HepG2 (cell line): Measurements from ENCODE around the gene ZNF526. TPM values are rescaled to one million over a fixed set of nuclear protein-coding genes. Genes with fewer than 3 reads are reported as not detected.

ENCODE experiments used
- ARHGAP35 ChIP-seq: sonication (generic); formaldehyde crosslinking; IDR thresholded peaks from 2 replicates; pipeline ENCODE4 v1.9.0; 2022; ENCODE audit warnings: mild to moderate bottlenecking, inconsistent platforms, moderate library complexity, missing genetic modification reagents, borderline replicate concordance
- ATAD3A ChIP-seq: sonication (generic); formaldehyde crosslinking; IDR thresholded peaks from 2 replicates; pipeline ENCODE4 v1.4.0; 2020; ENCODE audit warnings: missing genetic modification reagents
- DMAP1 ChIP-seq: IDR thresholded peaks from 2 replicates; pipeline ENCODE4 v1.6.1; 2016
- FOXM1 ChIP-seq: sonication (generic); formaldehyde crosslinking; IDR thresholded peaks from 2 replicates; pipeline ENCODE4 v1.5.0; 2020; ENCODE audit warnings: missing genetic modification reagents
- GATAD1 ChIP-seq: IDR thresholded peaks from 2 replicates; pipeline ENCODE4 v1.6.1; 2016; ENCODE audit warnings: missing genetic modification reagents, missing compliant biosample characterization
- IKZF1 ChIP-seq: fragments of 450-650 bp; IDR thresholded peaks from 2 replicates; pipeline ENCODE4 v1.7.1; 2016
- JUN ChIP-seq: sonication (generic); formaldehyde crosslinking; IDR thresholded peaks from 2 replicates; pipeline ENCODE4 v1.4.0; 2020; ENCODE audit warnings: mild to moderate bottlenecking, missing genetic modification reagents
- KLF6 ChIP-seq: IDR thresholded peaks from 2 replicates; pipeline ENCODE4 v1.8.0; 2016; ENCODE audit warnings: missing biosample characterization, missing genetic modification reagents
- MBD4 ChIP-seq: IDR thresholded peaks from 2 replicates; pipeline ENCODE4 v1.6.1; 2012; ENCODE audit warnings: low read length, inconsistent platforms, borderline replicate concordance
- NR2F1 ChIP-seq, 2 experiments: fragments of 450-650 bp in 1 of 2; formaldehyde crosslinking in 1 of 2; IDR thresholded peaks; 2 replicates each; pipeline versions ENCODE4 v1.5.0 to v1.6.1; 2016 to 2020; ENCODE audit warnings: mild to moderate bottlenecking in 1 of 2, missing compliant biosample characterization in 1 of 2, missing genetic modification reagents in 1 of 2, moderate library complexity in 1 of 2
- PTBP1 ChIP-seq: fragments of 200-400 bp; formaldehyde crosslinking; IDR thresholded peaks from 2 replicates; pipeline ENCODE4 v1.6.1; 2018; ENCODE audit warnings: low read length, low read depth; ENCODE audit not compliant: poor library complexity, severe bottlenecking
- RFXAP ChIP-seq: sonication (generic); formaldehyde crosslinking; IDR thresholded peaks from 2 replicates; pipeline ENCODE4 v1.4.0; 2020; ENCODE audit warnings: missing genetic modification reagents, borderline replicate concordance
- SALL1 ChIP-seq: sonication (generic); formaldehyde crosslinking; IDR thresholded peaks from 2 replicates; pipeline ENCODE4 v1.8.0; 2022; ENCODE audit warnings: mild to moderate bottlenecking, missing genetic modification reagents
- SMYD3 ChIP-seq: sonication (generic); formaldehyde crosslinking; IDR thresholded peaks from 2 replicates; pipeline ENCODE4 v1.8.1; 2023; ENCODE audit warnings: mild to moderate bottlenecking, missing genetic modification reagents
- ZBTB3 ChIP-seq: sonication (generic); formaldehyde crosslinking; IDR thresholded peaks from 2 replicates; pipeline ENCODE4 v1.4.0; 2020; ENCODE audit warnings: low read depth, mild to moderate bottlenecking, moderate library complexity, missing genetic modification reagents, borderline replicate concordance
- ZNF3 ChIP-seq: IDR thresholded peaks from 2 replicates; pipeline ENCODE4 v1.7.0; 2017; ENCODE audit warnings: inconsistent platforms
- ZNF350 ChIP-seq: sonication (generic); formaldehyde crosslinking; IDR thresholded peaks from 2 replicates; pipeline ENCODE4 v1.4.0; 2020; ENCODE audit warnings: mild to moderate bottlenecking, low read depth, missing genetic modification reagents, borderline replicate concordance
- ZNF468 ChIP-seq: sonication (generic); formaldehyde crosslinking; IDR thresholded peaks from 2 replicates; pipeline ENCODE4 v1.8.0; 2022; ENCODE audit warnings: mild to moderate bottlenecking, moderate library complexity, missing genetic modification reagents
- ZSCAN31 ChIP-seq: sonication (generic); formaldehyde crosslinking; IDR thresholded peaks from 2 replicates; pipeline ENCODE4 v1.5.0; 2020; ENCODE audit warnings: low read depth, mild to moderate bottlenecking, missing genetic modification reagents
- polyA plus RNA-seq, 8 experiments: library from polyadenylated mRNA; depleted of rRNA in 3 of 8; stranded (reverse) in 7 of 8; unstranded in 1 of 8; fragments of >200 nt; fragmentation: Illumina TruSeq in 4 of 8; extraction: Trizol in 4 of 8; gene quantifications; 2 replicates each; pipeline versions ENCODE4 v1.2.1 to v1.2.3, GENCODE V29; 2011 to 2016; ENCODE audit warnings: low read depth in 4 of 8, missing spikeins in 1 of 8, mixed read lengths in 1 of 8; ENCODE audit not compliant: insufficient read depth in 1 of 8
- total RNA-seq, 5 experiments: library from RNA; depleted of rRNA; stranded (reverse); fragments of >200 nt; fragmentation: Illumina TruSeq; extraction: Trizol; gene quantifications; 2 replicates each; pipeline ENCODE4 v1.2.3, GENCODE V29; 2016; ENCODE audit warnings: low read depth in 1 of 5
- TF ChIP-seq, protein P1 (sequence below): sonication (generic); formaldehyde crosslinking; IDR thresholded peaks from 2 replicates; pipeline ENCODE4 v1.9.0; 2021; ENCODE audit warnings: missing genetic modification reagents, mild to moderate bottlenecking, borderline replicate concordance
- TF ChIP-seq, protein P2 (sequence below): sonication (generic); formaldehyde crosslinking; IDR thresholded peaks from 2 replicates; pipeline ENCODE4 v1.5.0; 2020; ENCODE audit warnings: mild to moderate bottlenecking, missing genetic modification reagents
- TF ChIP-seq, protein P3 (sequence below): sonication (generic); formaldehyde crosslinking; conservative IDR thresholded peaks from 2 replicates; pipeline ENCODE4 v1.4.0; 2020; ENCODE audit warnings: missing genetic modification reagents
- TF ChIP-seq, protein P4 (sequence below): sonication (generic); formaldehyde crosslinking; IDR thresholded peaks from 2 replicates; pipeline ENCODE4 v1.4.0; 2020; ENCODE audit warnings: low read depth, mild to moderate bottlenecking, missing genetic modification reagents

The ZNF526 gene
- total and polyA plus RNA-seq, 2 of the 13 experiments (the other 11 are each of a cell fraction or from before 2014, with no cell fraction given) = 3.3 to 8.4 TPM

DNA sequence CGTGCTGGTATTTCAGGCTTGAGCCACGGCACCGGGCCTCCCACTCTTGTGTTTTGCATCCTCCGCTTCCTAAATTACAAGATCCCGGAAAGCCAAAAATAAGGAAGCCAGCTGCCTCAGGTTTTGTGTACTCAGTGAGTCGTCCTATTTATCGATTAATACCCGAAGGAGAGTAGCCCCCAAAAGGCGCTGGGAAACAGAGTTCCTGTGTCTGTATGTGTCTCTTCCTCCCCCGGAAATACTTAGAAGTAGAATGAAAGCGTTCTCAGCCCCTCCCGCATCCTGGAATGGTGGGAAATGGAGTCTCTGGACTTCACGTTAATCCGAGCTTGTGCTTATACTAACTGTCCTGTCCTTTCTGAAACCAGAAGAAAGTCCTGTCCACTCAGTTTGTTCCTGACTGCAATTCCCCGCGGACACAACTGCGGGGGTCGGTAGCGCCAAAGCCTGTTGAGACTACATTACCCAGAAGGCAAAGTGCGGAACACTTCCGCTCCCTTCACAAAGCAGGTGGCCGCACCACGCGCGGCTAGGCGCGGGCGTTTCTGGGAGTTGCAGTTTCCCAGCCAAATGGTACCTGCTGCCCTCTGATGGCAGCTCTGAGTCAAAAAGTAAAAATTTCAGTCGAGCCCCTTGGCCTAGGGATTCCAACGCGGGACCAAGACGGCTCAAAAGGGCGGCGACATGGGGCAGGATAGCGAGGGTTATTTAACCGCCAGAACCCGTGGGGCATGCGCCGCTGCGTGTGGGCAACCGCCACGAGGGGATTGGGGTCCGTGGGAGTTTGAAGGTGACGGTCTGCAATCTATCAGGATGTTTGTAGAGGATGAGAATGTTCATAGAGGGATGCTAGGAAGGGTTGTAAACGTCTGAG is 24.5 kb downstream of the ZNF526 start (continued):
- TF ChIP-seq SMYD3 (CRISPR knock-in tag) = 0 out of 2 replicates have a peak, but pooled peaks have one; percentile 31
- TF ChIP-seq FOXM1 (CRISPR knock-in tag) = no peak
- TF ChIP-seq DMAP1 = no peak; the same call in 1 of the 2 replicates
- TF ChIP-seq, protein P1, sequence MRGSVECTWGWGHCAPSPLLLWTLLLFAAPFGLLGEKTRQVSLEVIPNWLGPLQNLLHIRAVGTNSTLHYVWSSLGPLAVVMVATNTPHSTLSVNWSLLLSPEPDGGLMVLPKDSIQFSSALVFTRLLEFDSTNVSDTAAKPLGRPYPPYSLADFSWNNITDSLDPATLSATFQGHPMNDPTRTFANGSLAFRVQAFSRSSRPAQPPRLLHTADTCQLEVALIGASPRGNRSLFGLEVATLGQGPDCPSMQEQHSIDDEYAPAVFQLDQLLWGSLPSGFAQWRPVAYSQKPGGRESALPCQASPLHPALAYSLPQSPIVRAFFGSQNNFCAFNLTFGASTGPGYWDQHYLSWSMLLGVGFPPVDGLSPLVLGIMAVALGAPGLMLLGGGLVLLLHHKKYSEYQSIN (CRISPR knock-in tag) = no peak
- 0 out of 2 replicates have a peak, but pooled peaks have one; percentile 23 for TF ChIP-seq ZNF3 (CRISPR knock-in tag)
- no peak for TF ChIP-seq PTBP1
- TF ChIP-seq JUN = peak; percentile 30; the same call in 1 of the 2 replicates
- no peak; the same call in 1 of the 2 replicates for TF ChIP-seq GATAD1 (CRISPR knock-in tag)
- no peak for TF ChIP-seq MBD4
- TF ChIP-seq NR2F1 (CRISPR knock-in tag; IDR thresholded peaks at IDR 0.05) = no peak
- no peak for TF ChIP-seq RFXAP
- TF ChIP-seq, protein P2, sequence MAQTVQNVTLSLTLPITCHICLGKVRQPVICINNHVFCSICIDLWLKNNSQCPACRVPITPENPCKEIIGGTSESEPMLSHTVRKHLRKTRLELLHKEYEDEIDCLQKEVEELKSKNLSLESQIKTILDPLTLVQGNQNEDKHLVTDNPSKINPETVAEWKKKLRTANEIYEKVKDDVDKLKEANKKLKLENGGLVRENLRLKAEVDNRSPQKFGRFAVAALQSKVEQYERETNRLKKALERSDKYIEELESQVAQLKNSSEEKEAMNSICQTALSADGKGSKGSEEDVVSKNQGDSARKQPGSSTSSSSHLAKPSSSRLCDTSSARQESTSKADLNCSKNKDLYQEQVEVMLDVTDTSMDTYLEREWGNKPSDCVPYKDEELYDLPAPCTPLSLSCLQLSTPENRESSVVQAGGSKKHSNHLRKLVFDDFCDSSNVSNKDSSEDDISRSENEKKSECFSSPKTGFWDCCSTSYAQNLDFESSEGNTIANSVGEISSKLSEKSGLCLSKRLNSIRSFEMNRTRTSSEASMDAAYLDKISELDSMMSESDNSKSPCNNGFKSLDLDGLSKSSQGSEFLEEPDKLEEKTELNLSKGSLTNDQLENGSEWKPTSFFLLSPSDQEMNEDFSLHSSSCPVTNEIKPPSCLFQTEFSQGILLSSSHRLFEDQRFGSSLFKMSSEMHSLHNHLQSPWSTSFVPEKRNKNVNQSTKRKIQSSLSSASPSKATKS (CRISPR knock-in tag) = no peak
- no peak for TF ChIP-seq KLF6 (CRISPR knock-in tag)
- TF ChIP-seq, protein P3, sequence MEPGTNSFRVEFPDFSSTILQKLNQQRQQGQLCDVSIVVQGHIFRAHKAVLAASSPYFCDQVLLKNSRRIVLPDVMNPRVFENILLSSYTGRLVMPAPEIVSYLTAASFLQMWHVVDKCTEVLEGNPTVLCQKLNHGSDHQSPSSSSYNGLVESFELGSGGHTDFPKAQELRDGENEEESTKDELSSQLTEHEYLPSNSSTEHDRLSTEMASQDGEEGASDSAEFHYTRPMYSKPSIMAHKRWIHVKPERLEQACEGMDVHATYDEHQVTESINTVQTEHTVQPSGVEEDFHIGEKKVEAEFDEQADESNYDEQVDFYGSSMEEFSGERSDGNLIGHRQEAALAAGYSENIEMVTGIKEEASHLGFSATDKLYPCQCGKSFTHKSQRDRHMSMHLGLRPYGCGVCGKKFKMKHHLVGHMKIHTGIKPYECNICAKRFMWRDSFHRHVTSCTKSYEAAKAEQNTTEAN (CRISPR knock-in tag) = no peak; the same call in 1 of the 2 replicates
- peak; percentile 79; the same call in 1 of the 2 replicates for TF ChIP-seq ZNF350 (CRISPR knock-in tag)
- no peak for TF ChIP-seq ATAD3A
- no peak for TF ChIP-seq IKZF1
- TF ChIP-seq ZNF468 (CRISPR knock-in tag) = no peak
- TF ChIP-seq ZSCAN31 (CRISPR knock-in tag) = no peak; the same call in 1 of the 2 replicates
- TF ChIP-seq, protein P4, sequence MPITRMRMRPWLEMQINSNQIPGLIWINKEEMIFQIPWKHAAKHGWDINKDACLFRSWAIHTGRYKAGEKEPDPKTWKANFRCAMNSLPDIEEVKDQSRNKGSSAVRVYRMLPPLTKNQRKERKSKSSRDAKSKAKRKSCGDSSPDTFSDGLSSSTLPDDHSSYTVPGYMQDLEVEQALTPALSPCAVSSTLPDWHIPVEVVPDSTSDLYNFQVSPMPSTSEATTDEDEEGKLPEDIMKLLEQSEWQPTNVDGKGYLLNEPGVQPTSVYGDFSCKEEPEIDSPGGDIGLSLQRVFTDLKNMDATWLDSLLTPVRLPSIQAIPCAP (CRISPR knock-in tag) = no peak
- TF ChIP-seq ZBTB3 (CRISPR knock-in tag) = no peak
- TF ChIP-seq SALL1 (CRISPR knock-in tag) = peak; percentile 68
- no peak for TF ChIP-seq ARHGAP35 (CRISPR knock-in tag)
